Endothelial cell of umbilical vein (primary cell): ENCODE measurements around the gene URAD. TPM values are rescaled to one million over a fixed set of nuclear protein-coding genes. Genes with fewer than 3 reads are reported as not detected.

Experiments
- BruUV-seq: library from RNA; stranded (reverse); fragments of 400-500 nt; replicated peaks from 2 replicates; lab custom pipeline; 2021; lab: Mats Ljungman, UMichigan
- CTCF ChIA-PET: fragments of 300-600, 350-600 bp; sonication (Branson Sonifier 250); formaldehyde crosslinking; loops from one replicate; lab custom pipeline; 2021; ENCODE audit warnings: antibody characterized with exemption, inconsistent platforms; lab: Charles Lee
- POLR2A ChIA-PET: fragments of 300-600, 350-600 bp; sonication (Branson Sonifier 250); formaldehyde crosslinking; loops from one replicate; lab custom pipeline; 2021; ENCODE audit warnings: antibody characterized with exemption, inconsistent platforms; lab: Charles Lee
- DNase-seq: peaks from one replicate; pipeline ENCODE4 v3.0.0-alpha.2; 2011; ENCODE audit warnings: low read depth, low spot score
- FAIRE-seq: peaks from 2 replicates; lab custom pipeline; 2011; peaks lifted over from hg19 to GRCh38; lab: Jason Lieb, UNC
- H2AFZ ChIP-seq: 2 replicates; pipeline ENCODE4 v1.6.0; 2012; ENCODE audit warnings: low read depth, low read length, control low read depth, inconsistent platforms
- H3K27ac ChIP-seq: 2 replicates; pipeline ENCODE4 v1.5.1; 2011; ENCODE audit warnings: low read depth, mild to moderate bottlenecking, control low read depth, low read length, moderate library complexity; ENCODE audit not compliant: insufficient read depth
- H3K27me3 ChIP-seq, 2 experiments: 2 replicates each; pipeline versions ENCODE4 v1.6.0 to v1.6.1; 2011; ENCODE audit warnings: low read length in 2 of 2, mixed read lengths in 1 of 2; ENCODE audit not compliant: control insufficient read depth in 2 of 2, insufficient read depth in 2 of 2
- H3K36me3 ChIP-seq, 2 experiments: 2 replicates in 1 of 2; 3 replicates in 1 of 2; pipeline ENCODE4 v1.5.1; 2011; ENCODE audit warnings: low read length in 2 of 2, mild to moderate bottlenecking in 1 of 2, moderate library complexity in 1 of 2; ENCODE audit not compliant: control insufficient read depth in 2 of 2, insufficient read depth in 2 of 2; ENCODE audit errors: extremely low read depth in 1 of 2
- H3K4me1 ChIP-seq: 3 replicates; pipeline ENCODE4 v1.5.1; 2011; ENCODE audit warnings: mild to moderate bottlenecking, low read length; ENCODE audit not compliant: control insufficient read depth, insufficient read depth; ENCODE audit errors: extremely low read depth
- H3K4me2 ChIP-seq: 2 replicates; pipeline ENCODE4 v1.6.1; 2011; ENCODE audit warnings: low read length, control low read depth, mixed read lengths; ENCODE audit not compliant: insufficient read depth
- H3K4me3 ChIP-seq, 3 experiments: fragments of 200-600 bp in 1 of 3; sonication (generic), shearing (Covaris generic) in 1 of 3; replicated peaks in 1 of 3; 2 replicates each; pipeline ENCODE4 v1.5.1; 2011 to 2016; ENCODE audit warnings: control low read depth in 3 of 3, low read length in 3 of 3, mild to moderate bottlenecking in 2 of 3, inconsistent platforms in 1 of 3, low read depth in 1 of 3, moderate library complexity in 1 of 3; ENCODE audit not compliant: insufficient read depth in 1 of 3
- H3K79me2 ChIP-seq: 2 replicates; pipeline ENCODE4 v1.6.0; 2012; ENCODE audit warnings: low read length, inconsistent platforms; ENCODE audit not compliant: control insufficient read depth, insufficient read depth
- H3K9ac ChIP-seq: replicated peaks from 2 replicates; pipeline ENCODE3; 2011; ENCODE audit warnings: low read length, control low read depth; ENCODE audit not compliant: insufficient read depth; ENCODE audit errors: extremely low read depth
- H3K9me1 ChIP-seq: replicated peaks from 3 replicates; pipeline ENCODE4 v1.6.0; 2011; ENCODE audit warnings: mild to moderate bottlenecking, low read length; ENCODE audit not compliant: control insufficient read depth, insufficient read depth; ENCODE audit errors: extremely low read depth
- H3K9me3 ChIP-seq: replicated peaks from 2 replicates; pipeline ENCODE4 v1.5.1; 2012; ENCODE audit warnings: low read length, inconsistent platforms; ENCODE audit not compliant: control insufficient read depth, insufficient read depth
- H4K20me1 ChIP-seq: replicated peaks from 2 replicates; pipeline ENCODE3; 2011; ENCODE audit warnings: mild to moderate bottlenecking, low read length; ENCODE audit not compliant: control insufficient read depth, insufficient read depth; ENCODE audit errors: extremely low read depth
- CTCF ChIP-seq, 2 donors: IDR thresholded peaks; 1 replicate in 1 of 2; 2 replicates in 1 of 2; pipeline ENCODE4 v1.5.1; 2011; ENCODE audit warnings: low read length in 2 of 2, mild to moderate bottlenecking in 2 of 2, moderate library complexity in 2 of 2, control low read depth in 1 of 2, inconsistent platforms in 1 of 2, low read depth in 1 of 2; ENCODE audit not compliant: insufficient read depth in 1 of 2; ENCODE audit errors: extremely low read depth in 1 of 2
- EZH2 ChIP-seq: IDR thresholded peaks from 2 replicates; pipeline ENCODE4 v1.6.1; 2012; ENCODE audit warnings: borderline replicate concordance, low read depth, mild to moderate bottlenecking, moderate library complexity, low read length, inconsistent platforms; ENCODE audit not compliant: severe bottlenecking
- FOS ChIP-seq: IDR thresholded peaks from 2 replicates; pipeline ENCODE4 v1.6.1; 2011; ENCODE audit warnings: mild to moderate bottlenecking, low read length, moderate library complexity, borderline replicate concordance; ENCODE audit not compliant: insufficient read depth
- GATA2 ChIP-seq: IDR thresholded peaks from 2 replicates; pipeline ENCODE4 v1.7.0; 2011; ENCODE audit warnings: low read depth, mild to moderate bottlenecking, moderate library complexity, mixed read lengths, low read length; ENCODE audit not compliant: insufficient read length, insufficient read depth
- JUN ChIP-seq: IDR thresholded peaks from 2 replicates; pipeline ENCODE4 v1.6.1; 2011; ENCODE audit warnings: borderline replicate concordance, low read depth; ENCODE audit not compliant: insufficient read length, insufficient read depth
- MAX ChIP-seq: IDR thresholded peaks from 2 replicates; pipeline ENCODE4 v1.6.1; 2011; ENCODE audit not compliant: insufficient read depth, insufficient read length
- MYC ChIP-seq: IDR thresholded peaks from one replicate; pipeline ENCODE4 v1.6.1; 2011; ENCODE audit warnings: mild to moderate bottlenecking, low read depth, low read length
- POLR2A ChIP-seq: IDR thresholded peaks from 2 replicates; pipeline ENCODE4 v1.6.1; 2012; ENCODE audit warnings: low read depth, mild to moderate bottlenecking, control low read depth, low read length
- POLR2AphosphoS5 ChIP-seq: IDR thresholded peaks from 2 replicates; pipeline ENCODE4 v1.6.1; 2012; ENCODE audit warnings: low read depth, mild to moderate bottlenecking, control low read depth, low read length, moderate library complexity; ENCODE audit not compliant: insufficient read depth
- dilution Hi-C: fragments of 300-500 bp; cut with MboI; formaldehyde crosslinking; loops from one replicate; pipeline ENCODE4 v1.15.0; 2019; ENCODE audit warnings: low sequenced_read_pairs; ENCODE audit not compliant: extremely low pct_ligation_motif_present
- intact Hi-C: fragments of 100-400 bp; cut with micrococcal nuclease; formaldehyde crosslinking; loops from one replicate; pipeline ENCODE4 v1.10.0; 2022
- polyA plus RNA-seq, 4 experiments: library from polyadenylated mRNA; depleted of rRNA in 3 of 4; stranded (reverse) in 3 of 4; unstranded in 1 of 4; fragments of >200 nt; gene quantifications; 2 replicates each; pipeline versions ENCODE4 v1.2.1 to v1.2.3, GENCODE V29; 2011 to 2012; ENCODE audit warnings: missing spikeins in 1 of 4
- total RNA-seq: library from RNA; stranded (reverse); gene quantifications from 2 replicates; pipeline ENCODE4 v1.2.3, GENCODE V29; 2021

Gene URAD
- total and polyA plus RNA-seq, 2 donors (not counting 3 experiments of a cell fraction or from before 2014, with no cell fraction given): not detected

- CTCF ChIA-PET: interaction anchor here (0.8 kb wide), 1 partner anchor 49 kb away, joined by 3 read pairs; no protein-coding TSS in a partner anchor
- Histone ChIP-seq H4K20me1 (no peaks in the 10 kb centered on the region), H3K4me1 (no peaks in the 10 kb centered on the region), H3K9me1 (no peaks in the 10 kb centered on the region), H3K27me3 (no peaks in the 10 kb centered on the region), H3K79me2 (no peaks in the 10 kb centered on the region), H3K4me2 (no peak overlapping the region), H3K9ac (no peak overlapping the region), H3K9me3 (no peaks in the 10 kb centered on the region), H3K36me3 (no peaks in the 10 kb centered on the region), H3K4me3 (no peak overlapping the region), H3K27ac (no peak overlapping the region), H2AFZ (no peak overlapping the region)
- FAIRE-seq (no peak), DNase-seq (no peak)
- intact Hi-C loops: no loop called here
- no peak for TF ChIP-seq MYC
- TF ChIP-seq FOS: no peak
- no peak for TF ChIP-seq JUN
- no peak for TF ChIP-seq MAX
- TF ChIP-seq POLR2A: no peak
- no peak for TF ChIP-seq POLR2AphosphoS5
- TF ChIP-seq EZH2: no peak
- TF ChIP-seq CTCF (IDR thresholded peaks at IDR 0.05; ENCODE audit: extremely low read depth in 1 of 2, insufficient read depth in 1 of 2, low read depth in 1 of 2, low read length in 2 of 2): no peak
- TF ChIP-seq GATA2: no peak
- no TSS peak for BruUV-seq
- POLR2A ChIA-PET: no interaction called here
- dilution Hi-C loops: no loop called here
Observed at GRCh38 chr13:28002886-28003698, 14.6 kb upstream of the URAD start.
